T47D (cell line): Measurements from ENCODE around the gene APRT.

Source experiments
- DNase-seq, 2 experiments: peaks; one replicate each; pipeline versions ENCODE4 v3.0.0 to v3.0.0-alpha.2; 2011 to 2012; ENCODE audit warnings: low read depth in 1 of 2, low spot score in 1 of 2
- JUND ChIP-seq: IDR thresholded peaks from 2 replicates; pipeline ENCODE4 v1.6.1; 2012; ENCODE audit warnings: low read depth
- in situ Hi-C: cut with HindIII; loops from 2 replicates; pipeline ENCODE4 v1.10.0; 2016; ENCODE audit warnings: low sequenced_read_pairs, low pct_unique_long_range_greater_than_20kb

The APRT gene

DNA sequence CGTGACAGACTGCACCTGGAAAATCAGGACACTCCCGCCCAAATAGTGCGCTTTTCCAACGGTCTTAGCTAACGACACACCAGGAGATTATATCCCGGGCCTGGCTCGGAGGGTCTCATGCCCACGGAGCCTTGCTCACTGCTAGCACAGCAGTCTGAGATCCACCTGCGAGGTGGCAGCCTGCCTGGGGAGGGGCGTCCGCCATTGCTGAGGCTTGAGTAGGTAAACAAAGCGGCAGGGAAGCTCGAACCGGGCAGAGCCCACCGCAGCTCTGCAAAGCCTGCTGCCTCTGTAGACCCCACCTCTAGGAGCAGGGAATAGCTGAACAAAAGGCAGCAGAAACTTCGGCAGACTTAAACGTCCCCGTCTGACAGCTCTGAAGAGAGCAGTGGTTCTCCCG lies 39.9 kb upstream of the APRT start:
- in situ Hi-C loops: no loop called here
- no peak for DNase-seq
- no peak for TF ChIP-seq JUND

DNA sequence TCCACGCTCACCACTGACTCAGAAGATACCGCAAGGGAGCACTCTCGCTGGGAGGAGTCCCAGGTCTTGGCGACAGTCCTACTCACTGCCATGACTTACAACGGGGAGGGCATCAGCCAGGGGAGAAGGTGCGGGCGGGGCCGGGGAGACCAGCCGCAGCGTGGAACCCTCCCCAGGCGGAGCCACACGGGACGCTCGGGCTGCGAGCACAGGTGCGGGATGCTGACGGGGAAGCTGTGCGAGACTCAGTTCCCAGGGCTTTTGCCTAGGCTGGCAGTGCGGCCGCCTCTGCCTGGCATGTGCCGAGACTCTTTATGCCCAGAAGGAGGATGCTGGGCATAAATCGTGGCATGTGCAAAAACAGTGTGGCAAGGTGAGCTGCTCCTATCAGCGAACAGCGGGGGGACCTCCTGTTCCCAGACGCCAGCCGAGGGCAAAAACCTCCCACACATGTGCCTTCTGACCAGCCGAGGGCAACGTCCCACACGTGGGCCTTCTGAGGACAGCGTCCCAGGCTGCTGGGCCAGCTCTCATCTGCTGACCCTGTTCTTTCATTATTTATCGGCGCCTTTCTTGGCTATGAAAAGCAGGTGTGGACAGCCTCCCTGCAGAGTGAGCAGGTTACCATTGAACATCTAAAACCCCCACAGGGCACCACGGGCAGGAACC lies 38.9 kb upstream of the APRT start:
- in situ Hi-C loops: no loop called here
- TF ChIP-seq JUND: no peak
- DNase-seq: no peak

DNA sequence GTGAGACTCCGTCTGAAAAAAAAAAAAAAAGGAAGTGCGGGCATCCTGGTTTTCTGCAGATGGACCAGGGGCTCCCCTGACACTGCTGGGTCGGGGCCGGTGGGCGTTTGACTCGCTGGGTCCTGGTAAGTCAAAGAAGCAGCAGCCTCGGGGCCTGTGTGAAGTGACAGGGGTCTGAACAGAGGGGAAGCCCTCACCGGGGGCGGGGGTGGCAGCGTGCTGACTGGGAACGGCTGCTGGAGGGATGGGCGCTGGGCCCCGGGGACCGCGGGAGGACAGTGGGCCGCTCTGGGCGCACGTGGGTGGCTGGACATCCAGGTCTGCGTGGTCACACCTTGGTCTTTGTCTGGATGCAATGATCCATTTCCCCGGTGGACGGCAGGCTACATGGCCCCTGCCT lies 36.8 kb upstream of the APRT start:
- DNase-seq: no peak
- in situ Hi-C loops: no loop called here
- no peak for TF ChIP-seq JUND

DNA sequence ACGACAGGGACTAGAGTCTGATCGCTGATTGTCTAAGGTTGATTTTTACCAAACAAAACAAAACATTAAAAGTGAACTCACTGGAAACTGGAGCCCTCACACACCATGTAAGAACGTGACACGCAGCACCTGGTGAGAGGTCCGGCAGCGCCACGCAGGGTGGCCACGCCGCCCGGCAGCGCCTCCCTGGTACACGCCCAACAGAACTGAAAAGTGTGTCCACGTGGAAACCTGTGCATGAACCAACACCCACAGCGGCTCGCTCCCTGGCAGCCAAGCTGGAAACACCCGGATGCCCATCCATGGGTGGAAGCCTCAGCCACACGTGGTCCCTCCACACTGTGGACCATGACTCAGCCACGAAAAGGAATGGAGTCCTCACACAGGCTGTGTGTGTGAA lies 35.9 kb upstream of the APRT start:
- TF ChIP-seq JUND: no peak
- no peak for DNase-seq
- in situ Hi-C loops: no loop called here

DNA sequence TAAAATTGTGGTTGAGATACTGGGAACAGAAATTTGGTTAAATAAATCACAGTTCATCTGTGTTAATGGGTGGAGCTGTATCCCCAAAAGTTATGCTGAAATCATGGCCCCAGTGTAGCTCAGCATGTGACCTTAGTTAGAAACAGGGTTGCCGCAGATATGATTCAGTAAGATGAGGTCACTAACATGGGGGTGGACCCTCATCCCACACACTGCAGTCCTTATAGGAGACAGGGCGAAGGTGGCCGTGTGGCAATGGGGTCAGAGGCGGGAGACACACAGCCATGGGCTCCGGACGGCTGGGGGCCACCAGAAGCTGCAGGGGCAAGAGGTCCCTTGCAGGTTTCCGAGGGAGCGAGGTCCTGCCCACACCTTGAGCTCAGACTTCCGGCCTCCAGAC lies 34.4 kb upstream of the APRT start:
- no peak for DNase-seq
- in situ Hi-C loops: no loop called here
- TF ChIP-seq JUND: no peak

DNA sequence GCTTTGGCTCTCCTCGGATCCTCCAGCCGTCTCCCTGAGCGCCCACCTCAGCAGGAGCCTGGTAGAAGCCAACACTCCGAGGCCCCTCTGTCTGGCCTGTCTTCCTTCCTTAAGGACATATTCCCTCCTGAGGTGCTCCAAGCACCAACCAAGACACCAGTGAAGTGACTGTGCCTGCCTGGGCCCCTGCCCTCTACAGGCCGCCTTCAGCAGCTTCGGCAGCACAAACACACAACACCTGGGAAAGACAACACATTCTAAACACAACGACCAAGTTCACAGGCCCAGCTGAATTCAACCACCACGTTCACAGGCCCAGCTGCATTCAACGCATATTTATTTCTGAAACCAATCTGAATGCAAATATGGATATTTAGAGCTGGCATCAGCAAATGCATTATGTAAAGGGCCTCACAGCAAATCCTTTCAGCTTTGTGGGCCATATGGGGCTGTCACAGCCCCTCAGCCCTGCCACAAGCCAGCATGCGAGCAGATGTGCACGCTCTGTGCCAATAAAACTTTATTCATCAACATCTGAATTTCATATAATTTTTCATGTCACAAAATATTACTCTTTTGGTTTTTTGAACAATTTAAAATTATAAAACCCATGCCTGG lies 32.8 kb upstream of the APRT start:
- TF ChIP-seq JUND: no peak
- peak in 1 of 2 experiments; percentile 36 for DNase-seq
- in situ Hi-C loops: no loop called here

DNA sequence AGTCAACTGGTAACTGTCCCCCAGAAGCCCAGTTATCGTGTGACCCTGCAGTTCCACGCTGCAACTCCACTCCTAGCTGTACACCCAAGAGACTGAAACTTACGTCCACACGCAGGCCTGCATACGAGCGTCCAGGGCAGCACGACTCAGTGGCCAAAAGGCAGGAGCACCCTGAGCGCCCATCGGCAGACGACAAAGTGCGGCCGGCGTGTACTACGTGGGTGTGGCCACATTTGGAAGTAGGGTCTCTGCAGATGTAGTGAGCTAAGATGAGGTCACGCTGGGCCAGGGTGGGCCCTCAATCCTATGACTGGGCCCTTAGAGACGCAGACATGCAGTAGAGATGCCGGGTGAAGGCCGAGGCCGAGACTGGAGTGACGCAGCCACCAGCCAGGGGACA lies 31.5 kb upstream of the APRT start:
- TF ChIP-seq JUND: no peak
- DNase-seq: no peak
- in situ Hi-C loops: no loop called here

GRCh38 chr16:88842806-88843205 lies 31.1 kb upstream of the APRT start:
- DNase-seq: no peak
- in situ Hi-C loops: no loop called here
- no peak for TF ChIP-seq JUND

DNA sequence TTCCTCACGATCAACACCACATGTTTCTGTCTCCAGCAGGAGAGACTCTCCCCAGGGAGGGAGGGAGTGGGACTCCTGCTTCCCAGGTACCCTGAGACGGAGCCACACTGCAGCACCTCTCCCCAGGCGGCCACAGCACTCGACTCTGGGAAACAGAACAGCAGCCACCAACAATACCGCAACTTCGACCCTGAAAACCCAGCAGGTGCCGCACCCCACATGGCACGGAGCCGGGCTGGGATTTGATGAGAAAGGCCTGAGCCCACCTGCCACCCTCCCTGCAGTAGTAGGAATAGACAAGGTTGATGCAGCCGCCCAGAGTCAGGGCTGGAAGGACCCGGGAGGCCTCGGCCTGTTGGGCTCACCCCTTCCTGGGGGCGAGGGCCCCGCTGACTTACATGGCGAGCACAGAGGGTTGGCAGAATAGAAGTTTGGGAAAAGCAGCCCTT lies 30.6 kb upstream of the APRT start:
- in situ Hi-C loops: no loop called here
- no peak for TF ChIP-seq JUND
- no peak for DNase-seq

GRCh38 chr16:88841521-88842307 lies 30.0 kb upstream of the APRT start:
- in situ Hi-C loops: no loop called here
- no peak for DNase-seq
- TF ChIP-seq JUND: no peak

DNA sequence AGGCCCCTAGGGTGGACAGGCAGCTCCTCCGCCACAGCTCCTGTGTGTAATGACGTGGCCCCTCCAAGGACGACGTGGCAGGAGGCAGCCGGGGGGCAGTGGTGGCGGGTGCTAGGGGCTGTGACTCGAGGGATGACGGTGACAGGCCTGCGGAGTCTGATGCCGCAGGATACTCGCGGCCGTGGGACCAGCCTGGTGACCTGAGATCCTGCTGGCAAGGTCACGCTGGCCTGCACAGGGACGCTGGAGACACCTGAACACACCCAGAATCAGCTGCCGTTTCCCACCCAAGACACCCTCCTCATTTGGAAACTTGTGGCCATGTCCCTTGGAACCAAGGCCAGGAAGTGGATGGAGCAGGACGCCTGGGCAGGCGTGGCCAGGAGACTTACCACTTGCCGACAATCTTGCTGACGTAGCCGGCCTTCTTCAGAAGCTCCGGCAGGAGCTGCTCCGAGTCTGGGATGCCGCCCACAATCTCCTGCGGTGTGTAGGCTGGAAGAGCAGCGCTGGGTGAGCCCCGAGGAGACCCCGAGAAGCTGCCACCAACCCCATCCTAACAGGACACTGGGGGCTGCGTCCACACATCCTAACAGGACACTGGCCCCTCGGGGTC lies 29.0 kb upstream of the APRT start:
- in situ Hi-C loops: no loop called here
- no peak for DNase-seq
- no peak for TF ChIP-seq JUND

- in situ Hi-C loops: no loop called here
- DNase-seq: no peak
- no peak for TF ChIP-seq JUND
These were observed 28.2 kb upstream of the APRT start for GRCh38 chr16:88839745-88840599.
